Measurements from ENCODE around the gene TRPC6.

GRCh38 chr11:101445761-101446160, 138.0 kb downstream of the TRPC6 start:
- TF ChIP-seq CTCF (optimal IDR thresholded peaks at IDR 0.05 in 1 of 3, IDR thresholded peaks at IDR 0.05 in 1 of 3, conservative IDR thresholded peaks at IDR 0.05 in 1 of 3; ENCODE audit: extremely low read depth in 1 of 3, insufficient read depth in 2 of 3, low read length in 3 of 3) = no peak
- TF ChIP-seq EZH2 (IDR thresholded peaks at IDR 0.05; ENCODE audit: low read length) = no peak

Measured in keratinocyte (primary cell).